IPS DF 19.7 (cell line): ENCODE data around the gene SIT1.

Source experiments
- DNase-seq: peaks from one replicate; pipeline ENCODE4 v3.0.0-alpha.2; 2013; ENCODE audit warnings: low read depth, low spot score

SIT1 gene

GRCh38 chr9:35682520-35683315 lies 32.0 kb upstream of the SIT1 start:
- DNase-seq, result no peak

- no peak for DNase-seq
These were observed 31.3 kb upstream of the SIT1 start for GRCh38 chr9:35682051-35682450.

- DNase-seq, result no peak
These were observed 30.7 kb upstream of the SIT1 start for GRCh38 chr9:35681341-35682002.

- no peak for DNase-seq
These were observed 29.8 kb upstream of the SIT1 start for GRCh38 chr9:35680331-35681105.

- DNase-seq, result no peak
These were observed 29.1 kb upstream of the SIT1 start for GRCh38 chr9:35679766-35680330.

GRCh38 chr9:35679091-35679490 lies 28.4 kb upstream of the SIT1 start:
- DNase-seq, result no peak

- no peak for DNase-seq
These were observed 25.1 kb upstream of the SIT1 start for GRCh38 chr9:35675732-35676392.

- DNase-seq, result no peak
These were observed 24.5 kb upstream of the SIT1 start for GRCh38 chr9:35675204-35675603.

- DNase-seq, result no peak
These were observed 23.3 kb upstream of the SIT1 start for GRCh38 chr9:35674025-35674361.

- no peak for DNase-seq
These were observed 22.6 kb upstream of the SIT1 start, which contains the start of gene CA9 for GRCh38 chr9:35673132-35674024. TSS of gene CA9 (plus strand) at chr9:35673928. CDS start at chr9:35673960, 32 bp downstream.

- DNase-seq, result no peak
These were observed 18.8 kb upstream of the SIT1 start for GRCh38 chr9:35669331-35670145.

GRCh38 chr9:35667939-35668338 lies 17.2 kb upstream of the SIT1 start:
- no peak for DNase-seq

GRCh38 chr9:35666549-35666948 lies 15.8 kb upstream of the SIT1 start:
- no peak for DNase-seq

- DNase-seq, result no peak
These were observed 15.3 kb upstream of the SIT1 start for GRCh38 chr9:35666045-35666444.

- no peak for DNase-seq
These were observed 14.7 kb upstream of the SIT1 start for GRCh38 chr9:35665471-35665818.

GRCh38 chr9:35664531-35665470 lies 14.1 kb upstream of the SIT1 start, which contains the start of gene ARHGEF39:
TSS of gene ARHGEF39 (minus strand) at chr9:35665195. CDS start at chr9:35665169, 26 bp downstream.
- no peak for DNase-seq

GRCh38 chr9:35662437-35662836 lies 11.7 kb upstream of the SIT1 start:
- DNase-seq, result no peak

- DNase-seq, result no peak
These were observed 11.1 kb upstream of the SIT1 start for GRCh38 chr9:35661756-35662350.
